AG08396 (cell line): ENCODE data around the gene TRAK1.

ENCODE experiments used
- DNase-seq: peaks from one replicate; pipeline ENCODE4 v3.0.0; 2012; ENCODE audit warnings: low spot score, mixed read lengths

Gene TRAK1

GRCh38 chr3:42247576-42248027 is 156.4 kb downstream of the TRAK1 start:
- peak; percentile 62 for DNase-seq

DNA sequence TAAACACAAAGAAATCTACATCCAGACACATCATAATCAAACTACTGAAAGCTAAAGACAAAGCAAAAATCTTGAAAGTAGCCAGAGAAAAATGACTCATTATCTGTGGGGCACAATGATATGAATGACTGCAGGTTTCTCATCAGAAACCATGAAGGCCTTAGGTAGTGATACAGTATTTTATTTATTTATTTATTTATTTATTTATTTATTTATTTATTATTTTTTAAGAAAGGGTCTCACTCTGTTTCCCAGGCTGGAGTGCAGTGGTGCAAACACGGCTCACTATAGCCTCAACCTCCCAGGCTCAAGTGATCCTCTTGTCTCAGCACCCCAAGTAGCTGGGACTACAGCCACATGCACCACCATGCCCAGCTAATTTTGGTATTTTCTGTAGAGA is 159.6 kb downstream of the TRAK1 start:
- DNase-seq, result no peak

- no peak for DNase-seq
Observed at GRCh38 chr3:42254566-42254965, 163.4 kb downstream of the TRAK1 start.

DNA sequence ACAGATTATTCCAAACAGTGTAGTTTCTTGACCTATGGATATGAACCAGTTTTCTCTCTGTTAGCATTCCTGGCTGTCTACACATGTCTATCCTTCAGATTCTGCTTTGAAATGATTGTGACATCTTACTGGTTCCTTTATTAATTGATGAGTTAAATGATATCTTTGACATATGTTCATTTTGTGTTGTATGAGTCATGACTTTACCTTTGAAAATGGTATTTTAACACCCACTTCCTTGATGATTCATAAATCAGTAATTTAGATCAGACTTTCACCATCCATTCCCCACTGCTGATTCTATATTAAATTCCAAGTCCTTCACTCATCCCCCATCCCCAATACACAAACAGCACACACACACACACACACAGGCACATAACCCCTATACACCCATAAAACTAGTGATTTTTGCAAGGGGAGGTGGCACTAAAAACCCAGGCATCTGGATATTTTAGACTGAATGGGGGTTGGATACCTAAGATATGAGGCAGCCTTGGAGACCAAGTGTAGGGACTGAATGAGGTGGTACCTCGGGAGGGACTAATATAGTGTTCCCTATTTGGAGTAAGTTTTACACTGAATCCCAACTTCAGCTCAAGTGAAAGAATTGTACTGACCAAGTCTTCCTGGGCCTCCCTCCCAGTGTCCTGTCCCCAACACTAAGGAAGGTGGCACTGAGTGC is 165.1 kb downstream of the TRAK1 start:
- DNase-seq, result peak; percentile 38

DNA sequence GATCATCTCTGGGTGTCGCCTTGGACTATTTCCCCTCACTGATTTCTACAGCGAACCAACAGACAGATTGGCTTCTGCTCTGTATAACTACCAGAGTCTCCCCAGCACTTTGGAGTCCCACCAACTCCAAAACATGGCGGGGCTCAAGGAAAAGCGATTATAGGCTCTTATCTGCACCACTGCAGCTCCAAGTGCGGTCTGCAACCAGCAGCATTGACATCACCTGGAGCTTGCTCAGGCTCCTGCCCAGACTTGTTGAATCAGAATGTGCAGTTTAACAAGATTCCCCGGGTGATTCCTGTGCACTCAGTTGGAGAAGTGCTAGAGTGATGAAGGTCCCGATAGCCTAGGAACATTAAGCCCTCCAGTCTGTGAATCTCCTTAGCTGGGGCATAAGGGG is 165.8 kb downstream of the TRAK1 start:
- DNase-seq, result no peak

DNA sequence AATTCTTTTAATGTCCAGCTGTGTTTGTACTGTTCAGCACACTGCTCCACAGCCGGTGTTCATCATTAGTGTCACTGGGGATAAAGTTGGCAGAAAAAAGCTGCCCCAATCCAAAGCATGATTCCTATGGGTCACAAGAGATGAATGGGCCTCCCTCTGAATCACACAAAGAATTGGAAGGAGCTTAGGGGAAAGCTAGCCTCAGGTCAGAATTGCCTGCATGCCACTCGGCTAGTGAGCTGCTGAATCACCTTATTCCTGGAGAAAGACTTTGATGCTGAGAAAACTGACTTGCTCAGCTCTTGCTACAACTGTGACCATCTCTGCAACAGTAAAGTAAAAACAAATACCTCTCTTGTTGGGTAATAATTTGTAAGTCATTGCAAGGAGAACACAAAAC is 171.4 kb downstream of the TRAK1 start:
- DNase-seq, result peak; percentile 56

GRCh38 chr3:42263354-42264346 is 172.5 kb downstream of the TRAK1 start:
- no peak for DNase-seq

DNA sequence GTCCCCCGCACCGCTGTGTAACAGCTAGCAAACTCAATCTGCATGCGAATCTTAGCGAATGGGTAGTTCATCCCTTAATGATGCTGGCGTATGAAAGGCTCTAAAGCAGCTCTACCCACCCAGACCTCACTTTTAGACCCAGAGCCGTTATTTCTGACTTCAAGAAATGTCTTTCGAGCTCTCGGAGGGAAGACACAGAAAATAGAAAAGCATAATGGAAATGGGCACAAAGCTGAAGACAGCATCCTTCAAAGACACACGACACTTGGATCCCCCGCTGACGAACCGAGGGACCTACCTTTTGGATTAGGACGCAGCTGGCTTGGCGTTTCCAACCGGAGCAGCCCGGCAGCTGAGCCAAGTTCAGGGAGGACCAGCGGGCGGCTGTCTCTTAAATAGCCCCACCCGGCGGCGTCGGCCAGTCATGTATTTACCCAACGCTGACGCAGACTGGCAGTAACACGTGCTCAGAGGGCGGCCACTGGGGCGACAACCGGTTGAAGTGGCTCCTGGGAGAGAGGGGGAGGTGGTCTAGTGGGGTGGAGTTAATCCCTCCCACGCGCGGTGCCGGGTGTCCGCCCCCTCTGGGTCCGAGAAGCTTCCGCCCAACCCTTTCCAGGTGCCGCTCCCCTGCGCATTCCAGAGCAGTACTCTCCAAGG is 173.4 kb downstream of the TRAK1 start:
- DNase-seq, result peak; percentile 29

DNA sequence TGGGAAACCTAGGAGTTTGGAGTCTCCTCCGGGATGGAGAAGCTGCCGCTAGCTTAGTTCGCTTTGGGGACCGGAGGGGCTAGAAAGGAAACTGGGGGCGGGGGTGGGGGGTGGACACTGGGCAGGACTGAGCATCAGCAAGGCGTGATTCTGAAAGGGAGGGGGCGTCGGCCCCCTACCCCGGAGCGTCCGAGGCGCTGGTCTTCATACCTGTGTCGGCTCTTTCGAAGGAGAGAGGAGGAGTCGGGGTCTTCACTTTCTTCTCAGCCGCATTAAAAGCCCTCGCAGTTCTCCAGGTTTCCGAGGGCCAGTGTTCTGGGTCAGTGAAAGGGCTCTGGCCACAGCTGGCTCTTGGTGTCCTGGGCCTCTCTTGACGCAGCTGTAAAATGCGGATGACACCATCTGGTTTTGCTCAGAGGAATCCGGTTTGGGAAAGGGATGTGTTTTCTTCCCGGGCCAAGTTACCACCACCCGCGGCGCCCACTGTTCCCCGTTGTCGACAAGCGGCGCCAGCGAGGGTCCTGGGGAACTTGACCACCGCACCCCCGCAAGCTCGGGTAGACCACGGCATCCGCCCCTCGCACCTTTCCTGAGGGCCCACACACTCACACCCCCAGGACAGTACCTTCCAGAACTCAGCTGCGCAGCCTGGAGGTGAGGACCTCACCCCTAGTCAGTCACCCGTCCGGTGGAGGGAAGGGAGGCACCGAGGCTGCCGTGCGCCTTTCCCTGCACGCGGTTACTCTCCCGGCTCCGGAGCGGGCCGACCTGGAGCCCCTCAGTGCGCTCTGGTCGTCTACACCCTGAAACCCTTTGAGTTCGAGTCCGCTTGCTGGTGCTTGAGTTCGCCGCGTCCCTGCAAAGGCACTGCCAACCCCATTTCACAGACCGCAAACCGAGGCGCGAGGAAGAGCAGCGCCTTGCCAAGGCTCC is 174.2 kb downstream of the TRAK1 start:
- no peak for DNase-seq

GRCh38 chr3:42266085-42266484 is 174.9 kb downstream of the TRAK1 start, which contains the start of gene CCK:
Gene CCK (minus strand): TSS chr3:42266185. CDS start chr3:42263630, 2,555 bp downstream.
- no peak for DNase-seq

- DNase-seq, result no peak
Observed at GRCh38 chr3:42267878-42268277, 176.7 kb downstream of the TRAK1 start.

DNA sequence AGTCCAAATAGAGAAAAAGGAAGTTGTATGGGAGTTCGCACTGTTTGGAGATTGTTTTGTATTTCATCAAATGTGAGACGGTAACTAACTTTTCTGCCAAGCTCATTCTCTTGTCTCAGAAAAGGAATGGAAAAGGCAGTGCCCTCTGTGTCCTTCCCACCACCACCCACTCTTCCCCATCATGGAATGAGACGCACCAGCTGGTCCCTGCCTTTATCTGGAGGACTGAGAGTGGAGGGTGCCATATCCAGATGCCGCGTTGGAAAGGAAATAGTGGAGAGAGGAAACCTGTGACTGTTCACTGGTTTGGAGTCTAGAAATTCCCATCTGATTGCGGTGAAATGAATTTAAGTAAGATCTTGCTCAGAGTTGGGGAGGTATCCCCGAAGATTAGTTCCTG is 178.5 kb downstream of the TRAK1 start:
- DNase-seq, result no peak

- no peak for DNase-seq
Observed at GRCh38 chr3:42270561-42270960, 179.4 kb downstream of the TRAK1 start.

- DNase-seq, result no peak
Observed at GRCh38 chr3:42271786-42272185, 180.6 kb downstream of the TRAK1 start.

- DNase-seq, result no peak
Observed at GRCh38 chr3:42273361-42273760, 182.2 kb downstream of the TRAK1 start.

- no peak for DNase-seq
Observed at GRCh38 chr3:42274266-42274665, 183.1 kb downstream of the TRAK1 start.

GRCh38 chr3:42275217-42275616 is 184.1 kb downstream of the TRAK1 start:
- no peak for DNase-seq
